GM23338 (cell line): ENCODE results near the gene PVRIG. TPM values are rescaled to one million over a fixed set of nuclear protein-coding genes. Genes with fewer than 3 reads are reported as not detected.

Source experiments
- ATAC-seq: fragments of 200-7000 bp; cut with Tn5 transposase; 3 replicates; pipeline ENCODE4 v1.9.1; 2020
- DNase-seq: peaks from one replicate; pipeline ENCODE4 v3.0.0-alpha.2; 2015; ENCODE audit warnings: low spot score
- H2AFZ ChIP-seq: fragments of 200-600 bp; sonication (generic); 2 replicates; pipeline ENCODE4 v1.8.0; 2016; ENCODE audit warnings: antibody characterized with exemption, mild to moderate bottlenecking, moderate library complexity
- H3F3A ChIP-seq: fragments of 200-600 bp; sonication (generic); replicated peaks from 2 replicates; pipeline ENCODE4 v1.8.0; 2017; ENCODE audit warnings: antibody characterized with exemption, mixed run types, low read depth
- H3K27ac ChIP-seq: fragments of 200-600 bp; sonication (generic); 2 replicates; pipeline ENCODE4 v1.6.1; 2016; ENCODE audit warnings: low read depth
- H3K27me3 ChIP-seq: fragments of 200-600 bp; sonication (generic); 2 replicates; pipeline ENCODE4 v1.8.0; 2016; ENCODE audit warnings: mild to moderate bottlenecking, mixed run types, moderate library complexity; ENCODE audit not compliant: insufficient read depth
- H3K36me3 ChIP-seq: fragments of 200-600 bp; sonication (generic); 2 replicates; pipeline ENCODE4 v1.8.0; 2016; ENCODE audit warnings: mild to moderate bottlenecking; ENCODE audit not compliant: insufficient read depth
- H3K4me1 ChIP-seq: fragments of 200-600 bp; sonication (generic); 2 replicates; pipeline ENCODE4 v1.8.0; 2016; ENCODE audit warnings: mild to moderate bottlenecking, moderate library complexity; ENCODE audit not compliant: insufficient read depth
- H3K4me2 ChIP-seq: fragments of 200-600 bp; sonication (generic); 2 replicates; pipeline ENCODE4 v1.7.1; 2017; ENCODE audit warnings: mixed run types
- H3K4me3 ChIP-seq: fragments of 200-600 bp; sonication (generic); 2 replicates; pipeline ENCODE4 v1.6.1; 2016; ENCODE audit warnings: mixed run types
- H3K79me2 ChIP-seq: fragments of 200-600 bp; sonication (generic); replicated peaks from 2 replicates; pipeline ENCODE4 v1.8.0; 2017; ENCODE audit warnings: mild to moderate bottlenecking; ENCODE audit not compliant: insufficient read depth
- H3K9me2 ChIP-seq: fragments of 200-600 bp; sonication (generic); 2 replicates; pipeline ENCODE4 v1.8.0; 2017; ENCODE audit not compliant: insufficient read depth
- H4K20me1 ChIP-seq: fragments of 200-600 bp; sonication (generic); replicated peaks from 2 replicates; pipeline ENCODE4 v1.8.0; 2017; ENCODE audit warnings: mild to moderate bottlenecking; ENCODE audit not compliant: insufficient read depth
- H3K27ac Mint-ChIP-seq: 2 replicates; pipeline ENCODE4 v1.8.0; 2020; ENCODE audit warnings: inconsistent platforms, mild to moderate bottlenecking, moderate library complexity, mixed read lengths
- H3K27me3 Mint-ChIP-seq: 3 replicates; pipeline ENCODE4 v1.8.0; 2022; ENCODE audit warnings: low read depth, mild to moderate bottlenecking, moderate library complexity, mixed read lengths, inconsistent platforms; ENCODE audit not compliant: insufficient read depth, poor library complexity
- H3K36me3 Mint-ChIP-seq: 3 replicates; pipeline ENCODE4 v1.8.0; 2021; ENCODE audit warnings: low read depth, mild to moderate bottlenecking, inconsistent platforms, moderate library complexity, mixed read lengths
- H3K4me1 Mint-ChIP-seq: 3 replicates; pipeline ENCODE4 v1.8.0; 2020; ENCODE audit warnings: mild to moderate bottlenecking, inconsistent platforms, mixed read lengths
- H3K4me3 Mint-ChIP-seq: 3 replicates; pipeline ENCODE4 v1.8.0; 2021; ENCODE audit warnings: moderate library complexity, mild to moderate bottlenecking, inconsistent platforms, mixed read lengths
- H3K9me3 Mint-ChIP-seq: 3 replicates; pipeline ENCODE4 v1.8.0; 2020; ENCODE audit warnings: moderate library complexity, mild to moderate bottlenecking, inconsistent platforms, mixed read lengths
- CREB1 ChIP-seq: fragments of 250-450 bp; sonication (Bioruptor Pico); IDR thresholded peaks from 2 replicates; pipeline ENCODE4 v1.5.0; 2020; ENCODE audit warnings: low read depth, mild to moderate bottlenecking, moderate library complexity
- CTCF ChIP-seq, 2 experiments: fragments of 200-600 bp in 1 of 2; sonication (generic) in 1 of 2; conservative IDR thresholded peaks; 2 replicates each; pipeline versions ENCODE4 v1.5.1 to v1.6.1; 2016 to 2017; ENCODE audit warnings: antibody characterized with exemption in 2 of 2, low read depth in 2 of 2, mild to moderate bottlenecking in 2 of 2, moderate library complexity in 1 of 2
- ETS1 ChIP-seq: IDR thresholded peaks from 2 replicates; pipeline ENCODE4 v1.6.1; 2016; ENCODE audit warnings: antibody characterized with exemption
- EZH2 ChIP-seq: fragments of 200-600 bp; sonication (generic); IDR thresholded peaks from one replicate; pipeline ENCODE4 v1.8.0; 2017; ENCODE audit warnings: antibody characterized with exemption, mild to moderate bottlenecking, low read depth; ENCODE audit not compliant: unreplicated experiment
- EZH2phosphoT487 ChIP-seq: fragments of 200-600 bp; sonication (generic); IDR thresholded peaks from one replicate; pipeline ENCODE4 v1.8.1; 2018; ENCODE audit warnings: antibody characterized with exemption; ENCODE audit not compliant: unreplicated experiment
- JUNB ChIP-seq: IDR thresholded peaks from one replicate; pipeline ENCODE4 v1.6.1; 2016; ENCODE audit warnings: antibody characterized with exemption; ENCODE audit not compliant: unreplicated experiment
- NANOG ChIP-seq: IDR thresholded peaks from 2 replicates; pipeline ENCODE4 v1.6.1; 2016; ENCODE audit warnings: antibody characterized with exemption, borderline replicate concordance
- POLR2AphosphoS5 ChIP-seq: IDR thresholded peaks from 2 replicates; pipeline ENCODE4 v1.6.1; 2016; ENCODE audit warnings: antibody characterized with exemption, low read depth
- REST ChIP-seq: IDR thresholded peaks from one replicate; pipeline ENCODE4 v1.6.1; 2018; ENCODE audit warnings: antibody characterized with exemption; ENCODE audit not compliant: unreplicated experiment
- STAT1 ChIP-seq: IDR thresholded peaks from one replicate; pipeline ENCODE4 v1.6.1; 2016; ENCODE audit warnings: antibody characterized with exemption; ENCODE audit not compliant: unreplicated experiment
- ZNF114 ChIP-seq: fragments of 250-450 bp; sonication (Bioruptor Pico); IDR thresholded peaks from 2 replicates; pipeline ENCODE4 v1.5.0; 2020; ENCODE audit warnings: mild to moderate bottlenecking, moderate library complexity
- ZNF331 ChIP-seq: fragments of 250-450 bp; sonication (Bioruptor Pico); IDR thresholded peaks from 2 replicates; pipeline ENCODE4 v1.5.0; 2020; ENCODE audit warnings: low read depth, mild to moderate bottlenecking, moderate library complexity
- ZNF462 ChIP-seq: fragments of 250-450 bp; sonication (Bioruptor Pico); IDR thresholded peaks from 2 replicates; pipeline ENCODE4 v1.5.0; 2020; ENCODE audit warnings: mild to moderate bottlenecking, moderate library complexity
- polyA plus RNA-seq: library from polyadenylated mRNA; unstranded; fragments of >200 nt; fragmentation: Nextera tagmentation; extraction: Ambion mirVana; gene quantifications from 2 replicates; pipeline ENCODE4 v1.2.1, GENCODE V29; 2016
- total RNA-seq: library from RNA; depleted of rRNA; stranded (reverse); fragments of >200 nt; shearing (Covaris generic); gene quantifications from 2 replicates; pipeline ENCODE4 v1.2.3, GENCODE V29; 2014

Gene PVRIG
- total and polyA plus RNA-seq, 2 experiments from 2014 or later = 1.1 TPM; not detected in 1

GRCh38 chr7:100257017-100257416 is 37.3 kb downstream of the PVRIG start:
- Histone ChIP-seq H3K4me2 (no peak overlapping the region), H3K4me3 (no peak overlapping the region), H3K79me2 (peaks cover 16% of the 10 kb centered on the region), H4K20me1 (peaks cover 4% of the 10 kb centered on the region), H3K27ac (no peak overlapping the region), H3F3A (no peaks in the 10 kb centered on the region), H3K9me2 (no peaks in the 10 kb centered on the region), H3K4me1 (no peaks in the 10 kb centered on the region), H3K27me3 (no peaks in the 10 kb centered on the region), H2AFZ (no peak overlapping the region), H3K36me3 (no peaks in the 10 kb centered on the region)
- Mint-ChIP-seq H3K9me3 (no peaks in the 10 kb centered on the region), H3K36me3 (no peaks in the 10 kb centered on the region), H3K27ac (no peak overlapping the region), H3K4me3 (no peak overlapping the region), H3K4me1 (no peaks in the 10 kb centered on the region), H3K27me3 (peaks cover 7% of the 10 kb centered on the region)
- TF ChIP-seq REST = no peak
- TF ChIP-seq ZNF462 (CRISPR knock-in tag) = no peak
- no peak for TF ChIP-seq POLR2AphosphoS5
- no peak for TF ChIP-seq ETS1
- TF ChIP-seq EZH2phosphoT487 = no peak
- no peak for TF ChIP-seq CTCF (conservative IDR thresholded peaks at IDR 0.05; ENCODE audit: low read depth in 2 of 2)
- no peak for TF ChIP-seq STAT1
- no peak for TF ChIP-seq ZNF114 (CRISPR knock-in tag)
- no peak for TF ChIP-seq ZNF331 (CRISPR knock-in tag)
- TF ChIP-seq JUNB = no peak
- no peak for TF ChIP-seq CREB1 (CRISPR knock-in tag)
- no peak for TF ChIP-seq EZH2
- TF ChIP-seq NANOG = no peak
- no peak for DNase-seq
- ATAC-seq = no peak
